Upper lobe of right lung (tissue), 1 donor: ENCODE measurements around the gene SARDH. TPM values are rescaled to one million over a fixed set of nuclear protein-coding genes. Genes with fewer than 3 reads are reported as not detected.

Experiments
- ATAC-seq: fragments of 200-7000 bp; cut with Tn5 transposase; one replicate; pipeline ENCODE4 v1.9.1; 2020; ENCODE audit warnings: mild to moderate bottlenecking, moderate library complexity
- DNase-seq: peaks from one replicate; pipeline ENCODE4 v3.0.0-alpha.2; 2020
- H3K27ac ChIP-seq: fragments of 200-600 bp; one replicate; pipeline ENCODE4 v1.8.0; 2022
- H3K27me3 ChIP-seq: fragments of 200-600 bp; one replicate; pipeline ENCODE4 v1.8.0; 2022; ENCODE audit warnings: mild to moderate bottlenecking
- H3K36me3 ChIP-seq: fragments of 200-600 bp; one replicate; pipeline ENCODE4 v1.8.0; 2022
- H3K4me1 ChIP-seq: fragments of 200-600 bp; one replicate; pipeline ENCODE4 v1.8.0; 2022
- H3K4me3 ChIP-seq: fragments of 200-600 bp; one replicate; pipeline ENCODE4 v1.8.0; 2022; ENCODE audit warnings: mild to moderate bottlenecking
- H3K9me3 ChIP-seq: fragments of 200-600 bp; one replicate; pipeline ENCODE4 v1.8.0; 2022
- CTCF ChIP-seq: fragments of 200-600 bp; IDR thresholded peaks from one replicate; pipeline ENCODE4 v1.8.0; 2022; ENCODE audit warnings: antibody characterized with exemption
- intact Hi-C: fragments of 100-400 bp; cut with DNase I; formaldehyde crosslinking; loops from one replicate; pipeline ENCODE4 v1.11.0; 2022
- total RNA-seq: library from RNA; stranded (reverse); fragmentation: NEBNext Ultra II Directional; extraction: Animal tissue kit (Norgen Biotek cat#: 25700); gene quantifications from one replicate; pipeline ENCODE4 v1.2.1, GENCODE V29; 2021
- donor health status: DM: no; HTN: yes; CAD: no; lungs with severe emphysema.

SARDH gene
- total RNA-seq, 1 donor from 2014 or later = 6.8 TPM

- ATAC-seq (no peak), DNase-seq (no peak)
- intact Hi-C loops = no loop called here
- Histone ChIP-seq H3K4me3 (no peak overlapping the region), H3K36me3 (no peaks in the 10 kb centered on the region), H3K4me1 (no peaks in the 10 kb centered on the region), H3K27ac (no peak overlapping the region), H3K27me3 (peaks cover 12% of the 10 kb centered on the region), H3K9me3 (no peaks in the 10 kb centered on the region)
- no peak for TF ChIP-seq CTCF
Observed at GRCh38 chr9:133647148-133647547, 91.0 kb downstream of the SARDH start.

- no peak for ATAC-seq
- no peak for TF ChIP-seq CTCF
Observed at GRCh38 chr9:133645021-133645765, 93.0 kb downstream of the SARDH start.

GRCh38 chr9:133643978-133644760 is 94.0 kb downstream of the SARDH start:
- no peak overlapping the region for H3K4me3 ChIP-seq
- intact Hi-C loops = no loop called here
- DNase-seq (no peak), ATAC-seq (no peak)
- H3K9me3 ChIP-seq = no peaks in the 10 kb centered on the region
- no peaks in the 10 kb centered on the region for H3K36me3 ChIP-seq
- TF ChIP-seq CTCF = no peak
- no peaks in the 10 kb centered on the region for H3K4me1 ChIP-seq
- H3K27me3 ChIP-seq = peaks cover under 1% of the 10 kb centered on the region
- no peak overlapping the region for H3K27ac ChIP-seq

More at GRCh38 chr9:133645021-133645765, 93.0 kb downstream of the SARDH start:
- H3K4me3 ChIP-seq = no peak overlapping the region
- no peak overlapping the region for H3K27ac ChIP-seq
- peaks cover 9% of the 10 kb centered on the region for H3K27me3 ChIP-seq
- DNase-seq = no peak
- intact Hi-C loops = no loop called here
- no peaks in the 10 kb centered on the region for H3K9me3 ChIP-seq
- H3K36me3 ChIP-seq = no peaks in the 10 kb centered on the region
- H3K4me1 ChIP-seq = no peaks in the 10 kb centered on the region

- no peaks in the 10 kb centered on the region for H3K9me3 ChIP-seq
- H3K27me3 ChIP-seq = no peaks in the 10 kb centered on the region
- no peaks in the 10 kb centered on the region for H3K36me3 ChIP-seq
- DNase-seq = no peak
- no peak overlapping the region for H3K4me3 ChIP-seq
- ATAC-seq = no peak
- H3K4me1 ChIP-seq = no peaks in the 10 kb centered on the region
- H3K27ac ChIP-seq = no peak overlapping the region
- intact Hi-C loops = no loop called here
- no peak for TF ChIP-seq CTCF
Observed at GRCh38 chr9:133643362-133643755, 94.8 kb downstream of the SARDH start.

GRCh38 chr9:133642708-133643361 is 95.3 kb downstream of the SARDH start:
- no peak for DNase-seq
- Histone ChIP-seq H3K36me3 (no peaks in the 10 kb centered on the region), H3K4me1 (no peaks in the 10 kb centered on the region), H3K27me3 (no peaks in the 10 kb centered on the region), H3K9me3 (no peaks in the 10 kb centered on the region), H3K4me3 (no peak overlapping the region), H3K27ac (no peak overlapping the region)
- no peak for ATAC-seq
- intact Hi-C loops = no loop called here
- TF ChIP-seq CTCF = no peak
